PC-3 (cell line): ENCODE data around the gene SCART1. TPM values are rescaled to one million over a fixed set of nuclear protein-coding genes. Genes with fewer than 3 reads are reported as not detected.

Experiments
- ATAC-seq: fragments of 200-7000 bp; cut with Tn5 transposase; 2 replicates; pipeline ENCODE4 v1.9.1; 2020; ENCODE audit warnings: mild to moderate bottlenecking, moderate library complexity
- BruUV-seq: library from RNA; stranded (reverse); fragments of 400-500 nt; replicated peaks from 2 replicates; lab custom pipeline; 2021; lab: Mats Ljungman, UMichigan
- CTCF ChIA-PET: fragments of 300-600 bp; sonication (Branson Sonifier 250); formaldehyde crosslinking; loops from one replicate; lab custom pipeline; 2022; ENCODE audit warnings: antibody characterized with exemption; lab: Charles Lee
- POLR2A ChIA-PET: fragments of 300-600 bp; sonication (Branson Sonifier 250); formaldehyde crosslinking; loops from one replicate; lab custom pipeline; 2022; ENCODE audit warnings: antibody characterized with exemption; ENCODE audit not compliant: unreplicated experiment; lab: Charles Lee
- DNase-seq: peaks from one replicate; pipeline ENCODE4 v3.0.0-alpha.2; 2015
- H2AFZ ChIP-seq: fragments of 300-600 bp; sonication (generic); 2 replicates; pipeline ENCODE4 v1.6.0; 2016; ENCODE audit warnings: antibody characterized with exemption, low read length
- H3F3A ChIP-seq: fragments of 300-600 bp; sonication (generic); one replicate; pipeline ENCODE4 v1.6.0; 2017; ENCODE audit warnings: antibody characterized with exemption, low read length, control low read depth, mild to moderate bottlenecking; ENCODE audit not compliant: unreplicated experiment
- H3K27ac ChIP-seq: fragments of 300-600 bp; sonication (generic); 2 replicates; pipeline ENCODE4 v1.5.1; 2016; ENCODE audit warnings: mild to moderate bottlenecking, low read length
- H3K27me3 ChIP-seq: fragments of 300-600 bp; sonication (generic); 2 replicates; pipeline ENCODE4 v1.6.1; 2016; ENCODE audit warnings: low read length, mixed read lengths
- H3K36me3 ChIP-seq: fragments of 300-600 bp; sonication (generic); 2 replicates; pipeline ENCODE4 v1.6.1; 2016; ENCODE audit warnings: low read depth, mixed run types, low read length, mixed read lengths
- H3K4me1 ChIP-seq: fragments of 300-600 bp; sonication (generic); 2 replicates; pipeline ENCODE4 v1.5.1; 2016; ENCODE audit warnings: low read length; ENCODE audit not compliant: insufficient read depth
- H3K4me2 ChIP-seq: fragments of 300-600 bp; sonication (generic); 2 replicates; pipeline ENCODE4 v1.6.0; 2016; ENCODE audit warnings: low read length
- H3K4me3 ChIP-seq: fragments of 300-600 bp; sonication (generic); 2 replicates; pipeline ENCODE4 v1.5.1; 2016; ENCODE audit warnings: mild to moderate bottlenecking, low read length, mixed read lengths
- H3K79me2 ChIP-seq: fragments of 300-600 bp; sonication (generic); 2 replicates; pipeline ENCODE4 v1.6.1; 2017; ENCODE audit warnings: low read length, mixed read lengths
- H3K9ac ChIP-seq: fragments of 300-600 bp; sonication (generic); 2 replicates; pipeline ENCODE4 v1.6.0; 2016; ENCODE audit warnings: mild to moderate bottlenecking, low read length
- H3K9me2 ChIP-seq: fragments of 300-600 bp; sonication (generic); replicated peaks from 2 replicates; pipeline ENCODE4 v1.6.1; 2016; ENCODE audit warnings: mixed run types, low read length, mixed read lengths
- H3K9me3 ChIP-seq: fragments of 300-600 bp; sonication (generic); 2 replicates; pipeline ENCODE4 v1.6.1; 2016; ENCODE audit warnings: low read length, mixed read lengths
- H4K20me1 ChIP-seq: fragments of 300-600 bp; sonication (generic); 2 replicates; pipeline ENCODE4 v1.6.1; 2016; ENCODE audit warnings: low read length, mixed read lengths
- EZH2 ChIP-seq: fragments of 300-600 bp; sonication (generic); IDR thresholded peaks from one replicate; pipeline ENCODE4 v1.6.1; 2017; ENCODE audit warnings: antibody characterized with exemption, mild to moderate bottlenecking, low read length; ENCODE audit not compliant: unreplicated experiment
- EZH2phosphoT487 ChIP-seq: fragments of 300-600 bp; sonication (generic); IDR thresholded peaks from 2 replicates; pipeline ENCODE4 v1.6.1; 2018; ENCODE audit warnings: mild to moderate bottlenecking, antibody characterized with exemption, low read length, borderline replicate concordance
- intact Hi-C: fragments of 100-400 bp; cut with micrococcal nuclease; formaldehyde crosslinking; loops from 2 replicates; pipeline ENCODE4 v1.9.0; 2023
- total RNA-seq: library from RNA; depleted of rRNA; stranded (reverse); fragments of >200 nt; gene quantifications from 2 replicates; pipeline ENCODE4 v1.2.3, GENCODE V29; 2014
- TF ChIP-seq, protein P1 (sequence below): fragments of 300-600 bp; sonication (generic); conservative IDR thresholded peaks from 2 replicates; pipeline ENCODE4 v1.5.1; 2017; ENCODE audit warnings: antibody characterized with exemption, low read depth, mild to moderate bottlenecking, low read length

The SCART1 gene
- total RNA-seq, 1 experiment from 2014 or later = 2.4 TPM

DNA sequence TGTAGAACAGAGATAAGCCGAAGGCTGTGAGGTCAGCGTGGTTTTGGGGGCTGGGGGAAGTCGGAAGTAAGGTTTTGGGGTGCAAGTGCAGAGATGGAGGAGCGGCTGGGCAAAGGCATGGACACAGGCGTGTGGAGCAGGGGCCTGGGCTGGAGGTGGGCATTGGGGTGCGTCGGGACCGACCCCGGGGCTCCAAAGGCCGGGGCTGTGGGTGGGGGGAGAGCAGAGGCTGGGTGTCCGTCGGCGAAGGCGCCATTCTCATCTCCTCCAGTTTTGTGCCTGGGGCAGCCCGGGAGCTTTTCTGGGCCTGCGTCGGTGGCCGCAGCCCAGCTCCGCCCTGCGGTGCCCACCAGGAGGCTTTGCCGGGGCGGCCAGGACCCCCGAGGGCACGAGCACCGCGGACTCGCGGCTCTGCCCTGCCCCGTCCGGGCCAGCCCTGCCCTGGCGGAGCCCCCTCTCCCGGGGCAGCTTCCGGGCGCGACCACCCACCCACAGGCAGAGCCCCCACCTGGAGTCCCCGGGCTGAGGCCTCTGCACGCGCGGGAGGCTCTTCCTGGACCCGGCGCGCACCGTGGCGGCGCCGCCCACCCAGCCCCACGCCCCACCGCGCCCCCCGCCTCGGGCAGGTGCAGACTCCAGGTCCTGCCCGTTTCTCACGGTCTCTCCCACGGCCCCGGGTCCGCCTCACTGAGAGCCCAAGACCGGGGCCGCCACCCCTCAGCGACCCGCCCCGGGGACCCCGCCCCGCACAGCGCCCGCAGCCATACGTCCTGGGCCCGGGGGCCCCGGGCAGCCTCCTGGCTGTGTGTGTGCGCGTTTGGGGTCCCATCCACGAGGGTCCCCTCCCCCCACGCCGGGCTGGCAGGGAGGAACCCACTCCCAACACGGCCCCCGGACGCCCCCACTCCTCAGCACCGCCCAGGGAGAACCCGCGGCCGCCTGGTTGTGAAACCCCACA, 7.7 kb upstream of the SCART1 start:
- Histone ChIP-seq H3F3A (no peaks in the 10 kb centered on the region), H3K4me1 (no peaks in the 10 kb centered on the region), H2AFZ (no peak overlapping the region), H3K79me2 (no peaks in the 10 kb centered on the region), H3K9me3 (peaks cover 8% of the 10 kb centered on the region; the same call in 1 of the 2 replicates), H3K27ac (no peak overlapping the region), H4K20me1 (no peaks in the 10 kb centered on the region), H3K4me3 (no peak overlapping the region), H3K4me2 (no peak overlapping the region), H3K27me3 (no peaks in the 10 kb centered on the region), H3K36me3 (no peaks in the 10 kb centered on the region; the same call in 1 of the 2 replicates), H3K9me2 (no peaks in the 10 kb centered on the region), H3K9ac (no peak overlapping the region)
- ATAC-seq (no peak), DNase-seq (no peak)
- ChIA-PET POLR2A (no interaction called here), CTCF (no interaction called here)
- BruUV-seq = no TSS peak
- intact Hi-C loops = no loop called here
- TF ChIP-seq, protein P1, sequence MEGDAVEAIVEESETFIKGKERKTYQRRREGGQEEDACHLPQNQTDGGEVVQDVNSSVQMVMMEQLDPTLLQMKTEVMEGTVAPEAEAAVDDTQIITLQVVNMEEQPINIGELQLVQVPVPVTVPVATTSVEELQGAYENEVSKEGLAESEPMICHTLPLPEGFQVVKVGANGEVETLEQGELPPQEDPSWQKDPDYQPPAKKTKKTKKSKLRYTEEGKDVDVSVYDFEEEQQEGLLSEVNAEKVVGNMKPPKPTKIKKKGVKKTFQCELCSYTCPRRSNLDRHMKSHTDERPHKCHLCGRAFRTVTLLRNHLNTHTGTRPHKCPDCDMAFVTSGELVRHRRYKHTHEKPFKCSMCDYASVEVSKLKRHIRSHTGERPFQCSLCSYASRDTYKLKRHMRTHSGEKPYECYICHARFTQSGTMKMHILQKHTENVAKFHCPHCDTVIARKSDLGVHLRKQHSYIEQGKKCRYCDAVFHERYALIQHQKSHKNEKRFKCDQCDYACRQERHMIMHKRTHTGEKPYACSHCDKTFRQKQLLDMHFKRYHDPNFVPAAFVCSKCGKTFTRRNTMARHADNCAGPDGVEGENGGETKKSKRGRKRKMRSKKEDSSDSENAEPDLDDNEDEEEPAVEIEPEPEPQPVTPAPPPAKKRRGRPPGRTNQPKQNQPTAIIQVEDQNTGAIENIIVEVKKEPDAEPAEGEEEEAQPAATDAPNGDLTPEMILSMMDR = no peak
- no peak for TF ChIP-seq EZH2
- TF ChIP-seq EZH2phosphoT487 = no peak

DNA sequence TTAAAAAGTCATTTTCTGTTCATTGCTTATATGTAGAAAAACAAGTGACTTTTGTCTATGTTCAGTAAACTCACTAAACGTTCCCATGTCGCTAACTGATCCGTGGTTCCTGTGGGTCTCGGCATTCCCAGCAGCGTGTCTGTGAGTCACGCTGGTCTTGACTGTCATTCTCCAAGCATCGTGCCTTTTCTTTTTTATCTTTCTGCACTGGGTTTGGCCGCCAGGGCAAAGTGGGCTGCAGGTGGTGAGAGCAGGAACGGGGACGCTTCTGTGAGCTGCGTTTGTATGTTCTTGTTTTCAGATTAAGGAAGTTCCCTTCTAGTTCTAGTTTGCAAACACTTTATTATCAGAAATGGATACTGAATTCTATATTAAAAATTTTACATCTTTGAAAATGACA, 6.8 kb upstream of the SCART1 start:
- no peaks in the 10 kb centered on the region for H3K79me2 ChIP-seq
- CTCF ChIA-PET = no interaction called here
- ATAC-seq (no peak), DNase-seq (no peak)
- H3F3A ChIP-seq = no peaks in the 10 kb centered on the region
- H3K9ac ChIP-seq = no peak overlapping the region
- H3K4me2 ChIP-seq = no peak overlapping the region
- no peak for TF ChIP-seq EZH2
- TF ChIP-seq, protein P1 = no peak
- TF ChIP-seq EZH2phosphoT487 = no peak
- no peaks in the 10 kb centered on the region for H3K4me1 ChIP-seq
- H3K4me3 ChIP-seq = no peak overlapping the region
- intact Hi-C loops = no loop called here
- H3K9me3 ChIP-seq = peaks cover 8% of the 10 kb centered on the region; the same call in 1 of the 2 replicates
- H3K27ac ChIP-seq = no peak overlapping the region
- no peaks in the 10 kb centered on the region for H3K9me2 ChIP-seq
- no TSS peak for BruUV-seq
- no peaks in the 10 kb centered on the region for H4K20me1 ChIP-seq
- H3K36me3 ChIP-seq = no peaks in the 10 kb centered on the region; the same call in 1 of the 2 replicates
- H2AFZ ChIP-seq = no peak overlapping the region
- POLR2A ChIA-PET = no interaction called here
- no peaks in the 10 kb centered on the region for H3K27me3 ChIP-seq

DNA sequence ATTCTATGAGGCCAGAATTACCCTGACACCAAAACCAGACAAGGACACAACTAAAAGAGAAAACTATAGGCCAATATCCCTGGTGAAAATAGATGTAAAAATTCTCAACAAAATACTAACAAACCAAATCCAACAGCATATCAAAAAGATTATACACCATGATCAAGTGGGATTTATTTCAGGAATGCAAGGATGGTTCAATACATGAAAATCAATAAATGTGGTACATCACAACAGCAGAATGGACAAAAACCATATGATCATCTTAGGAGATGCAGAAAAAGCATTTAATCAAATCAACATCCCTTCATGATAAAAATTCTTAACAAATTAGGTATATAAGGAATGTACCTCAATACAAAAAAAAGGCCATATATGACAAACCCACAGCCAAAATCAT, 5.6 kb upstream of the SCART1 start:
- intact Hi-C loops = no loop called here
- no peaks in the 10 kb centered on the region for H4K20me1 ChIP-seq
- no peaks in the 10 kb centered on the region for H3K27me3 ChIP-seq
- no peaks in the 10 kb centered on the region for H3K9me2 ChIP-seq
- no peak overlapping the region for H3K4me3 ChIP-seq
- H3K9ac ChIP-seq = no peak overlapping the region
- TF ChIP-seq, protein P1 = no peak
- no peak for TF ChIP-seq EZH2
- no peak for TF ChIP-seq EZH2phosphoT487
- no peaks in the 10 kb centered on the region for H3K4me1 ChIP-seq
- no peaks in the 10 kb centered on the region for H3K79me2 ChIP-seq
- no peak overlapping the region for H3K4me2 ChIP-seq
- H3F3A ChIP-seq = no peaks in the 10 kb centered on the region
- ATAC-seq (no peak), DNase-seq (no peak)
- BruUV-seq = no TSS peak
- H3K27ac ChIP-seq = no peak overlapping the region
- no peaks in the 10 kb centered on the region; the same call in 1 of the 2 replicates for H3K36me3 ChIP-seq
- ChIA-PET CTCF (no interaction called here), POLR2A (no interaction called here)
- H3K9me3 ChIP-seq = peaks cover 8% of the 10 kb centered on the region; the same call in 1 of the 2 replicates
- no peak overlapping the region for H2AFZ ChIP-seq
